HCT116 (cell line): Measurements from ENCODE around the gene PRKN. TPM values are rescaled to one million over a fixed set of nuclear protein-coding genes. Genes with fewer than 3 reads are reported as not detected.

ENCODE experiments used
- ATAC-seq: fragments of 200-7000 bp; cut with Tn5 transposase; 2 replicates; pipeline ENCODE4 v1.9.1; 2020; ENCODE audit warnings: mild to moderate bottlenecking, moderate library complexity
- BruUV-seq: library from RNA; stranded (reverse); fragments of 400-500 nt; replicated peaks from 2 replicates; lab custom pipeline; 2021; lab: Mats Ljungman, UMichigan
- CTCF ChIA-PET: fragments of 300-600 bp; sonication (Branson Sonifier 250); formaldehyde crosslinking; loops from one replicate; lab custom pipeline; 2021; ENCODE audit warnings: antibody characterized with exemption; lab: Charles Lee
- POLR2A ChIA-PET: fragments of 300-600, 350-600 bp; sonication (Branson Sonifier 250); formaldehyde crosslinking; loops from one replicate; lab custom pipeline; 2021; ENCODE audit warnings: antibody characterized with exemption; lab: Charles Lee
- RAD21 ChIA-PET, 2 experiments: fragments of 300-600 bp; sonication (Branson Sonifier 250); formaldehyde crosslinking; loops; one replicate each; lab custom pipeline; 2023; ENCODE audit warnings: low total read pairs in 2 of 2; ENCODE audit not compliant: uncharacterized antibody in 2 of 2, unreplicated experiment in 2 of 2, low non-redundant PET in 1 of 2; lab: Charles Lee
- DNase-seq: peaks from one replicate; pipeline ENCODE4 v3.0.0-alpha.2; 2010; ENCODE audit warnings: low read depth, low spot score
- H2AFZ ChIP-seq: fragments of 200-600 bp; shearing (Covaris generic), sonication (generic); 2 replicates; pipeline ENCODE4 v1.6.1; 2017; ENCODE audit warnings: low read depth, mixed run types, mixed read lengths, antibody characterized with exemption, low read length; ENCODE audit not compliant: poor library complexity, severe bottlenecking
- H3K27ac ChIP-seq: 2 replicates; pipeline ENCODE4 v1.5.1; 2012; ENCODE audit warnings: low read depth, low read length
- H3K27me3 ChIP-seq: fragments of 200-600 bp; sonication (generic); 2 replicates; pipeline ENCODE4 v1.6.1; 2016; ENCODE audit warnings: mixed run types, low read length, mixed read lengths; ENCODE audit not compliant: insufficient read depth
- H3K36me3 ChIP-seq, 2 experiments: fragments of 200-500 bp in 1 of 2; fragments of 200-600 bp in 1 of 2; sonication (Bioruptor generic) in 1 of 2; sonication (generic) in 1 of 2; 2 replicates each; pipeline versions ENCODE4 v1.5.1 to v1.6.1; 2014 to 2016; ENCODE audit warnings: low read length in 2 of 2, inconsistent platforms in 1 of 2, mixed read lengths in 1 of 2, mixed run types in 1 of 2; ENCODE audit not compliant: insufficient read depth in 2 of 2, control insufficient read depth in 1 of 2
- H3K4me1 ChIP-seq, 2 experiments: fragments of 200-600 bp in 1 of 2; sonication (generic) in 1 of 2; 2 replicates each; pipeline versions ENCODE4 v1.5.1 to v1.6.1; 2012 to 2017; ENCODE audit warnings: low read length in 2 of 2, inconsistent platforms in 1 of 2, mild to moderate bottlenecking in 1 of 2, mixed read lengths in 1 of 2, mixed run types in 1 of 2, moderate library complexity in 1 of 2; ENCODE audit not compliant: insufficient read depth in 2 of 2, control insufficient read depth in 1 of 2
- H3K4me2 ChIP-seq: fragments of 200-600 bp; sonication (generic); 2 replicates; pipeline ENCODE4 v1.6.1; 2017; ENCODE audit warnings: mixed run types, low read length, mixed read lengths
- H3K4me3 ChIP-seq, 2 experiments: fragments of 200-600 bp in 1 of 2; sonication (generic) in 1 of 2; replicated peaks in 1 of 2; 2 replicates each; pipeline ENCODE4 v1.5.1; 2011 to 2016; ENCODE audit warnings: low read length in 2 of 2, control low read depth in 1 of 2, low read depth in 1 of 2, mild to moderate bottlenecking in 1 of 2, mixed read lengths in 1 of 2, mixed run types in 1 of 2
- H3K79me2 ChIP-seq: fragments of 200-600 bp; sonication (generic); 2 replicates; pipeline ENCODE4 v1.6.1; 2017; ENCODE audit warnings: mild to moderate bottlenecking, mixed run types, low read length, moderate library complexity, mixed read lengths; ENCODE audit not compliant: insufficient read depth
- H3K9ac ChIP-seq: fragments of 200-600 bp; sonication (generic); 2 replicates; pipeline ENCODE4 v1.6.1; 2016; ENCODE audit warnings: low read length, mixed read lengths
- H3K9me2 ChIP-seq: fragments of 200-600 bp; sonication (generic), shearing (Covaris generic); 2 replicates; pipeline ENCODE4 v1.6.1; 2017; ENCODE audit warnings: mixed run types, mild to moderate bottlenecking, moderate library complexity; ENCODE audit not compliant: insufficient read depth
- H3K9me3 ChIP-seq, 2 experiments: fragments of 200-500 bp in 1 of 2; fragments of 200-600 bp in 1 of 2; sonication (Bioruptor generic) in 1 of 2; sonication (generic) in 1 of 2; 2 replicates each; pipeline ENCODE4 v1.6.1; 2014 to 2017; ENCODE audit warnings: low read length in 2 of 2, mixed read lengths in 2 of 2, inconsistent platforms in 1 of 2, low read depth in 1 of 2, mild to moderate bottlenecking in 1 of 2, mixed run types in 1 of 2, moderate library complexity in 1 of 2; ENCODE audit not compliant: control insufficient read depth in 1 of 2, insufficient read depth in 1 of 2
- H4K20me1 ChIP-seq: fragments of 200-600 bp; sonication (generic), shearing (Covaris generic); 2 replicates; pipeline ENCODE4 v1.6.1; 2017; ENCODE audit warnings: mixed run types, mild to moderate bottlenecking, moderate library complexity; ENCODE audit not compliant: insufficient read depth
- CBX3 ChIP-seq: IDR thresholded peaks from 2 replicates; pipeline ENCODE4 v1.6.1; 2012; ENCODE audit warnings: low read depth
- CTCF ChIP-seq, 3 experiments: fragments of 200-600 bp in 1 of 3; sonication (generic) in 1 of 3; IDR thresholded peaks in 2 of 3; conservative IDR thresholded peaks in 1 of 3; 2 replicates each; pipeline ENCODE4 v1.5.1; 2012 to 2017; ENCODE audit warnings: low read depth in 2 of 3, low read length in 2 of 3, antibody characterized with exemption in 1 of 3, borderline replicate concordance in 1 of 3, control low read depth in 1 of 3, mild to moderate bottlenecking in 1 of 3, mixed read lengths in 1 of 3, mixed run types in 1 of 3, moderate library complexity in 1 of 3; ENCODE audit not compliant: insufficient read depth in 1 of 3
- ELF1 ChIP-seq: IDR thresholded peaks from 2 replicates; pipeline ENCODE4 v1.6.1; 2012; ENCODE audit warnings: low read depth, borderline replicate concordance
- FOSL1 ChIP-seq: IDR thresholded peaks from 2 replicates; pipeline ENCODE4 v1.6.1; 2012; ENCODE audit warnings: low read depth
- MAX ChIP-seq: IDR thresholded peaks from 2 replicates; pipeline ENCODE4 v1.6.1; 2012
- POLR2A ChIP-seq: IDR thresholded peaks from 2 replicates; pipeline ENCODE4 v1.7.0; 2011; ENCODE audit warnings: borderline replicate concordance; ENCODE audit not compliant: insufficient read depth, insufficient read length; ENCODE audit errors: extremely low read depth
- RAD21 ChIP-seq: IDR thresholded peaks from 2 replicates; pipeline ENCODE4 v1.6.1; 2012; ENCODE audit warnings: low read depth, mild to moderate bottlenecking
- SIN3A ChIP-seq: IDR thresholded peaks from 2 replicates; pipeline ENCODE4 v1.6.1; 2012; ENCODE audit warnings: low read depth
- SP1 ChIP-seq: IDR thresholded peaks from 2 replicates; pipeline ENCODE4 v1.6.1; 2012; ENCODE audit warnings: low read depth
- YY1 ChIP-seq: IDR thresholded peaks from 2 replicates; pipeline ENCODE4 v1.6.1; 2011; ENCODE audit warnings: low read length, low read depth, moderate library complexity, mild to moderate bottlenecking; ENCODE audit not compliant: insufficient replicate concordance; ENCODE audit errors: extremely low read depth
- ZFX ChIP-seq: fragments of 450-650 bp; IDR thresholded peaks from 2 replicates; pipeline ENCODE4 v1.6.1; 2017
- ZNF274 ChIP-seq: fragments of 200-500 bp; sonication (Bioruptor generic); IDR thresholded peaks from 2 replicates; pipeline ENCODE4 v1.6.1; 2014; ENCODE audit warnings: mild to moderate bottlenecking, low read depth, low read length, inconsistent platforms
- intact Hi-C: fragments of 100-400 bp; cut with micrococcal nuclease; formaldehyde crosslinking; loops from 2 replicates; pipeline ENCODE4 v1.10.0; 2022
- total RNA-seq: library from RNA; stranded (reverse); gene quantifications from one replicate; pipeline ENCODE4 v1.2.1, GENCODE V29; 2021; ENCODE audit not compliant: unreplicated experiment

The PRKN gene
- total RNA-seq, 1 experiment from 2014 or later = 2.6 TPM

- no peak overlapping the region for H3K4me3 ChIP-seq
- no peaks in the 10 kb centered on the region for H4K20me1 ChIP-seq
- H3K4me1 ChIP-seq = no peaks in the 10 kb centered on the region
- H3K9me3 ChIP-seq = no peaks in the 10 kb centered on the region
- TF ChIP-seq POLR2A = no peak
- TF ChIP-seq SP1 = no peak
- no peak for TF ChIP-seq FOSL1
- TF ChIP-seq ZFX = no peak
- no peak for TF ChIP-seq YY1
- TF ChIP-seq RAD21 = no peak
- TF ChIP-seq CBX3 = no peak
- no peak for TF ChIP-seq SIN3A
- TF ChIP-seq ZNF274 = no peak
- no peak for TF ChIP-seq CTCF (IDR thresholded peaks at IDR 0.05 in 2 of 3, conservative IDR thresholded peaks at IDR 0.05 in 1 of 3; ENCODE audit: borderline replicate concordance in 1 of 3, insufficient read depth in 1 of 3, low read depth in 2 of 3, low read length in 2 of 3)
- no peak for TF ChIP-seq MAX
- no peak for TF ChIP-seq ELF1
- H3K9me2 ChIP-seq = no peaks in the 10 kb centered on the region
- no peak overlapping the region for H3K9ac ChIP-seq
- no peak overlapping the region for H3K27ac ChIP-seq
- BruUV-seq = no TSS peak
- H2AFZ ChIP-seq = no peak overlapping the region
- no peaks in the 10 kb centered on the region for H3K79me2 ChIP-seq
- DNase-seq (no peak), ATAC-seq (no peak)
- POLR2A ChIA-PET = no interaction called here
- peaks cover 6% of the 10 kb centered on the region; the same call in 1 of the 2 replicates for H3K27me3 ChIP-seq
- no peak overlapping the region for H3K4me2 ChIP-seq
- no peaks in the 10 kb centered on the region for H3K36me3 ChIP-seq
- CTCF ChIA-PET = no interaction called here
- RAD21 ChIA-PET = no interaction called here
- intact Hi-C loops = no loop called here
Observed at GRCh38 chr6:161963181-161963580, 764.4 kb downstream of the PRKN start.
